AG09319 (cell line): Measurements from ENCODE around the gene TMEM81.

ENCODE experiments used
- DNase-seq: peaks from one replicate; pipeline ENCODE4 v3.0.0-alpha.2; 2010; ENCODE audit warnings: low read depth; ENCODE audit errors: extremely low read depth
- CTCF ChIP-seq: IDR thresholded peaks from 2 replicates; pipeline ENCODE4 v1.5.1; 2011; ENCODE audit warnings: low read depth, mild to moderate bottlenecking, inconsistent platforms, low read length, moderate library complexity

The TMEM81 gene

GRCh38 chr1:205102404-205102803 is 18.1 kb upstream of the TMEM81 start:
- DNase-seq, result no peak
- no peak for TF ChIP-seq CTCF

- no peak for DNase-seq
Observed at GRCh38 chr1:205098242-205098641, 14.0 kb upstream of the TMEM81 start.

GRCh38 chr1:205095422-205095821 is 11.2 kb upstream of the TMEM81 start:
- TF ChIP-seq CTCF, result no peak
- DNase-seq, result no peak

More at GRCh38 chr1:205098242-205098641, 14.0 kb upstream of the TMEM81 start:
- TF ChIP-seq CTCF, result no peak

GRCh38 chr1:205091043-205091740 is 6.9 kb upstream of the TMEM81 start:
- peak; percentile 7 for DNase-seq
- no peak for TF ChIP-seq CTCF

GRCh38 chr1:205088341-205088740 is 4.1 kb upstream of the TMEM81 start:
- DNase-seq, result no peak
- TF ChIP-seq CTCF, result no peak

GRCh38 chr1:205082431-205082830 is 1.8 kb downstream of the TMEM81 start:
- DNase-seq, result no peak
- no peak for TF ChIP-seq CTCF

GRCh38 chr1:205077934-205078311 is 6.3 kb downstream of the TMEM81 start:
- DNase-seq, result no peak
- no peak for TF ChIP-seq CTCF
